KMS-11 (cell line): Measurements from ENCODE around the gene SORCS2.

Source experiments
- H2AFZ ChIP-seq: fragments of 200-600 bp; sonication (generic); 2 replicates; pipeline ENCODE4 v1.6.1; 2016; ENCODE audit warnings: antibody characterized with exemption, mixed run types, low read depth
- H3K27ac ChIP-seq: fragments of 200-600 bp; sonication (generic); 2 replicates; pipeline ENCODE4 v1.6.1; 2016; ENCODE audit warnings: mild to moderate bottlenecking, mixed run types
- H3K27me3 ChIP-seq: fragments of 200-600 bp; sonication (generic); 2 replicates; pipeline ENCODE4 v1.6.1; 2017; ENCODE audit warnings: mild to moderate bottlenecking, low read depth, mixed run types, moderate library complexity; ENCODE audit not compliant: insufficient read depth
- H3K36me3 ChIP-seq: fragments of 200-600 bp; sonication (generic); 2 replicates; pipeline ENCODE4 v1.6.1; 2017; ENCODE audit warnings: mild to moderate bottlenecking, mixed run types; ENCODE audit not compliant: insufficient read depth
- H3K4me1 ChIP-seq: fragments of 200-600 bp; sonication (generic); 2 replicates; pipeline ENCODE4 v1.6.1; 2016; ENCODE audit warnings: mild to moderate bottlenecking, low read depth, mixed run types; ENCODE audit not compliant: poor library complexity, severe bottlenecking
- H3K4me2 ChIP-seq: fragments of 200-600 bp; sonication (generic); 2 replicates; pipeline ENCODE4 v1.7.0; 2016; ENCODE audit warnings: mild to moderate bottlenecking, mixed run types
- H3K4me3 ChIP-seq: fragments of 200-600 bp; sonication (generic); IDR thresholded peaks from 2 replicates; pipeline ENCODE4 v1.6.1; 2017; ENCODE audit warnings: low read depth, low read length, mixed read lengths; ENCODE audit not compliant: insufficient read depth
- H3K79me2 ChIP-seq: fragments of 200-600 bp; sonication (generic); 2 replicates; pipeline ENCODE4 v1.6.1; 2016; ENCODE audit warnings: low read depth, mixed run types; ENCODE audit not compliant: insufficient read depth
- H3K9ac ChIP-seq: fragments of 200-600 bp; sonication (generic); 2 replicates; pipeline ENCODE4 v1.6.1; 2016; ENCODE audit warnings: mild to moderate bottlenecking, mixed run types
- H4K20me1 ChIP-seq: fragments of 200-600 bp; sonication (generic); 2 replicates; pipeline ENCODE4 v1.6.1; 2016; ENCODE audit warnings: mild to moderate bottlenecking, mixed run types; ENCODE audit not compliant: insufficient read depth
- TF ChIP-seq, protein P1 (sequence below): fragments of 200-600 bp; sonication (generic); conservative IDR thresholded peaks from 2 replicates; pipeline ENCODE4 v1.6.1; 2017; ENCODE audit warnings: low read depth, mild to moderate bottlenecking, antibody characterized with exemption, low read length, moderate library complexity, mixed read lengths

The SORCS2 gene

DNA sequence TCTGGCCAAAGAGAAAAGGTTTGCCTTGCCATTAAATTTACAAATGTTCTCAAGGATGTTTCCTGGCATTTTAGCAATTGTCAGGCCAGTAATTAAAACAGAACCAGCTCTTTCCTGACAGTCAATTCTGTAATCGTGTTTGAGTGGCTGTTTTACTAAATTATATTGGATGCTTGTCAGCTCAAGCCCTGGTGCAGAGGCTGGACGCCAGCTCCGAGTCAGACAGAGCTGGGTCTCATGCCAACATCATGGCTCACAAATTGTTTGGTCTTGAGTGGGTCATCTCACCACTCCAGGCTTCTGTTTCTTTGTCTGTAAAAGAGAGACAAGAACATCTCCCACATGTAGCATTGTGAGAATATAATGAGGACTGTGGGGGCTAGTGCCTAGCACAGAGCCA lies 432.7 kb downstream of the SORCS2 start:
- H3K27me3 ChIP-seq = no peaks in the 10 kb centered on the region
- no peaks in the 10 kb centered on the region for H3K36me3 ChIP-seq
- H3K27ac ChIP-seq = no peak overlapping the region
- no peak overlapping the region for H3K4me3 ChIP-seq
- TF ChIP-seq, protein P1, sequence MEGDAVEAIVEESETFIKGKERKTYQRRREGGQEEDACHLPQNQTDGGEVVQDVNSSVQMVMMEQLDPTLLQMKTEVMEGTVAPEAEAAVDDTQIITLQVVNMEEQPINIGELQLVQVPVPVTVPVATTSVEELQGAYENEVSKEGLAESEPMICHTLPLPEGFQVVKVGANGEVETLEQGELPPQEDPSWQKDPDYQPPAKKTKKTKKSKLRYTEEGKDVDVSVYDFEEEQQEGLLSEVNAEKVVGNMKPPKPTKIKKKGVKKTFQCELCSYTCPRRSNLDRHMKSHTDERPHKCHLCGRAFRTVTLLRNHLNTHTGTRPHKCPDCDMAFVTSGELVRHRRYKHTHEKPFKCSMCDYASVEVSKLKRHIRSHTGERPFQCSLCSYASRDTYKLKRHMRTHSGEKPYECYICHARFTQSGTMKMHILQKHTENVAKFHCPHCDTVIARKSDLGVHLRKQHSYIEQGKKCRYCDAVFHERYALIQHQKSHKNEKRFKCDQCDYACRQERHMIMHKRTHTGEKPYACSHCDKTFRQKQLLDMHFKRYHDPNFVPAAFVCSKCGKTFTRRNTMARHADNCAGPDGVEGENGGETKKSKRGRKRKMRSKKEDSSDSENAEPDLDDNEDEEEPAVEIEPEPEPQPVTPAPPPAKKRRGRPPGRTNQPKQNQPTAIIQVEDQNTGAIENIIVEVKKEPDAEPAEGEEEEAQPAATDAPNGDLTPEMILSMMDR = no peak
- H3K4me1 ChIP-seq = no peaks in the 10 kb centered on the region
- no peaks in the 10 kb centered on the region for H3K79me2 ChIP-seq
- no peak overlapping the region for H2AFZ ChIP-seq
- H3K4me2 ChIP-seq = no peak overlapping the region
- H3K9ac ChIP-seq = no peak overlapping the region
- no peaks in the 10 kb centered on the region for H4K20me1 ChIP-seq

GRCh38 chr4:7626531-7626930 lies 434.2 kb downstream of the SORCS2 start:
- Histone ChIP-seq H3K4me2 (no peak overlapping the region), H3K36me3 (no peaks in the 10 kb centered on the region), H3K4me1 (no peaks in the 10 kb centered on the region), H3K9ac (no peak overlapping the region), H4K20me1 (no peaks in the 10 kb centered on the region), H3K4me3 (no peak overlapping the region), H3K27ac (no peak overlapping the region), H2AFZ (no peak overlapping the region), H3K27me3 (no peaks in the 10 kb centered on the region), H3K79me2 (no peaks in the 10 kb centered on the region)
- TF ChIP-seq, protein P1 = no peak

DNA sequence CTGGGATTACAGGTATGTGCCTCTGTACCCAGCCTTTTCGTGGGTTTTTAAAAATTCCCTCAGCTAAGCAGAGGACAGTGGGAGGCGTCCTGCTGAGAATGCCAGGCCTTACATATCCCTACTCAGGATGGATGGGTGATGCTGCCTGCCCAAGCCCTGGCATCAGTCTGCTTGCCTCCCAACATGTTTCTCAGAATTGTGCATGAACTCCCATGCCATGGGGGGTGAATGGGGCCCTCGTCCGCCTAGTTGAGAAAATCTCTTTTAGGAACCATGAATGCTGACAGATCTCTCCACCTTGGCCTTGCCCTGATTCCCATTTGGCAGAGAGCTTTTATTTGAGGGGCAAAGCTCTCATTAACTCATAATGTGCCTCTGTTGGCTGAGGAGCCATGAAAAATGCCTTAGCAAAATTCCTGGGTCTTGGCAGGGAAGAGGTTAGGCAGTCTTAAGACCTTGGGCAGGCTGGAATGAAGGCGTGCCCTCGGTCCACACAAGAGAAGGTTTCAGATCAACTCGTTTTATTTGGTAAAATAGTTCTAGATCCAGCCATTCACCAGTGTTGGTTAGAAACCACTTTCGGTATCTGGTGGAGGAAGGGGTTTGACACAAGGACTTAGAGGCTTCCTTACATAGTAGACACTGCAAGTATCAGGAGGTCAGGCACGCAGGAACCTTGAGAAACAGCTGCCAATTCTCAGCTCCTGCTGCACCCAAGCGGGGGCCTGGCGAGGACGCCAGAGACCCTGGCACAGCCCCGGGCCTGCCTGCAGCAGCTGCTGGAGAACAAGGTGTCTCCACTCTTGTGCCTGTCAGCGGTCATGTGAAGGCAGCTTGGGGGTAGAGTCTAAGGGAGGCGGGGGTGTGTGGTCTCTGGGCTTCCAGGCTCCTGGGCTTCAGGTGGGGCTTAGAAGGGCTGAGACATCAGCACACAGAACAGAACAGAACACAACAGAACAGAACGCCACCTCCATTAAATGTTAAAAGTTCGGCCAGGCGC lies 435.2 kb downstream of the SORCS2 start:
- H2AFZ ChIP-seq = no peak overlapping the region
- TF ChIP-seq, protein P1 = no peak
- H3K4me2 ChIP-seq = no peak overlapping the region
- H3K36me3 ChIP-seq = no peaks in the 10 kb centered on the region
- no peaks in the 10 kb centered on the region for H3K79me2 ChIP-seq
- H3K27ac ChIP-seq = no peak overlapping the region
- no peaks in the 10 kb centered on the region for H3K27me3 ChIP-seq
- H3K9ac ChIP-seq = no peak overlapping the region
- no peaks in the 10 kb centered on the region for H4K20me1 ChIP-seq
- H3K4me3 ChIP-seq = no peak overlapping the region
- H3K4me1 ChIP-seq = no peaks in the 10 kb centered on the region

- H3K4me1 ChIP-seq = no peaks in the 10 kb centered on the region
- no peaks in the 10 kb centered on the region for H3K27me3 ChIP-seq
- H2AFZ ChIP-seq = no peak overlapping the region
- no peaks in the 10 kb centered on the region for H3K79me2 ChIP-seq
- H3K4me2 ChIP-seq = no peak overlapping the region
- no peak overlapping the region for H3K27ac ChIP-seq
- no peaks in the 10 kb centered on the region for H3K36me3 ChIP-seq
- no peak overlapping the region for H3K4me3 ChIP-seq
- no peak overlapping the region for H3K9ac ChIP-seq
- TF ChIP-seq, protein P1 = no peak
- H4K20me1 ChIP-seq = no peaks in the 10 kb centered on the region
Observed at GRCh38 chr4:7628432-7628831, 436.1 kb downstream of the SORCS2 start.
